K562 (cell line): Measurements from ENCODE around the gene MED20. TPM values are rescaled to one million over a fixed set of nuclear protein-coding genes. Genes with fewer than 3 reads are reported as not detected.

Source experiments
- CEBPG ChIP-seq, 3 experiments: fragments of 200-800 bp in 1 of 3; sonication (Bioruptor generic) in 1 of 3; sonication (generic) in 1 of 3; formaldehyde crosslinking in 1 of 3; IDR thresholded peaks in 2 of 3; conservative IDR thresholded peaks in 1 of 3; 2 replicates each; pipeline versions ENCODE4 v1.6.1 to v1.8.0; 2016 to 2022; ENCODE audit warnings: missing compliant biosample characterization in 2 of 3, missing genetic modification characterization in 2 of 3, mild to moderate bottlenecking in 1 of 3, missing genetic modification reagents in 1 of 3
- ELF2 ChIP-seq: fragments of 250-450 bp; sonication (Bioruptor Pico); IDR thresholded peaks from 2 replicates; pipeline ENCODE4 v1.5.0; 2021; ENCODE audit warnings: mild to moderate bottlenecking
- ETS2 ChIP-seq: IDR thresholded peaks from 2 replicates; pipeline ENCODE4 v1.6.1; 2016; ENCODE audit warnings: borderline replicate concordance, missing genetic modification characterization, mild to moderate bottlenecking, moderate library complexity, missing compliant biosample characterization; ENCODE audit not compliant: poor library complexity, severe bottlenecking
- ETV5 ChIP-seq: sonication (generic); formaldehyde crosslinking; IDR thresholded peaks from 2 replicates; pipeline ENCODE4 v1.4.0; 2020; ENCODE audit warnings: low read depth, mild to moderate bottlenecking, missing genetic modification reagents
- HDAC1 ChIP-seq, 2 experiments: fragments of 450-650 bp; IDR thresholded peaks; 2 replicates each; pipeline ENCODE4 v1.6.1; 2016 to 2017; ENCODE audit warnings: inconsistent platforms in 1 of 2, mild to moderate bottlenecking in 1 of 2, moderate library complexity in 1 of 2
- HDAC6 ChIP-seq: IDR thresholded peaks from 2 replicates; pipeline ENCODE4 v1.6.1; 2012; ENCODE audit warnings: low read depth, mild to moderate bottlenecking, control low read depth, inconsistent platforms, low read length, moderate library complexity
- HNRNPLL ChIP-seq: fragments of 200-400 bp; formaldehyde crosslinking; IDR thresholded peaks from 2 replicates; pipeline ENCODE4 v1.6.1; 2017; ENCODE audit warnings: low read length, low read depth, mild to moderate bottlenecking; ENCODE audit not compliant: poor library complexity, severe bottlenecking
- LARP7 ChIP-seq: fragments of 450-650 bp; IDR thresholded peaks from 2 replicates; pipeline ENCODE4 v1.6.1; 2016
- NBN ChIP-seq: fragments of 450-650 bp; IDR thresholded peaks from 2 replicates; pipeline ENCODE4 v1.6.1; 2016; ENCODE audit warnings: low read depth, mild to moderate bottlenecking
- POLR2B ChIP-seq: fragments of 450-650 bp; IDR thresholded peaks from 2 replicates; pipeline ENCODE4 v1.6.1; 2018; ENCODE audit warnings: low read depth; ENCODE audit not compliant: partially characterized antibody
- RBBP5 ChIP-seq: fragments of 200-600 bp; sonication (generic); IDR thresholded peaks from 2 replicates; pipeline ENCODE4 v1.6.1; 2012; ENCODE audit warnings: borderline replicate concordance, mild to moderate bottlenecking, low read length, control low read depth, inconsistent platforms; ENCODE audit not compliant: insufficient read depth, poor library complexity, severe bottlenecking
- RBM22 ChIP-seq: fragments of 200-400 bp; formaldehyde crosslinking; IDR thresholded peaks from 2 replicates; pipeline ENCODE4 v1.6.1; 2018; ENCODE audit warnings: low read length, low read depth; ENCODE audit not compliant: poor library complexity, severe bottlenecking
- SAFB ChIP-seq: fragments of 200-400 bp; formaldehyde crosslinking; IDR thresholded peaks from 2 replicates; pipeline ENCODE4 v1.6.1; 2017; ENCODE audit warnings: low read depth, low read length, borderline replicate concordance
- SMARCA4 ChIP-seq: fragments of 450-650 bp; IDR thresholded peaks from 2 replicates; pipeline ENCODE4 v1.6.1; 2016
- TEAD4 ChIP-seq, 2 experiments: sonication (generic) in 1 of 2; formaldehyde crosslinking in 1 of 2; IDR thresholded peaks; 2 replicates each; pipeline versions ENCODE4 v1.6.1 to v1.8.0; 2012 to 2022; ENCODE audit warnings: borderline replicate concordance in 1 of 2, inconsistent platforms in 1 of 2, low read length in 1 of 2, mild to moderate bottlenecking in 1 of 2, missing genetic modification reagents in 1 of 2
- YY1 ChIP-seq, 3 experiments: IDR thresholded peaks; 2 replicates each; pipeline ENCODE4 v1.6.1; 2011; ENCODE audit warnings: low read length in 2 of 3, mild to moderate bottlenecking in 2 of 3, moderate library complexity in 2 of 3, borderline replicate concordance in 1 of 3, control low read depth in 1 of 3, low read depth in 1 of 3; ENCODE audit not compliant: insufficient read depth in 3 of 3, insufficient replicate concordance in 2 of 3, control insufficient read depth in 1 of 3, insufficient read length in 1 of 3; ENCODE audit errors: extremely low read depth in 1 of 3
- ZNF584 ChIP-seq: fragments of 200-800 bp; sonication (Bioruptor generic); IDR thresholded peaks from 2 replicates; pipeline ENCODE4 v1.6.1; 2016; ENCODE audit warnings: low read depth, mild to moderate bottlenecking, missing genetic modification characterization, missing compliant biosample characterization
- ZSCAN32 ChIP-seq: fragments of 450-650 bp; formaldehyde crosslinking; IDR thresholded peaks from 2 replicates; pipeline ENCODE4 v1.4.0; 2020; ENCODE audit warnings: mild to moderate bottlenecking, moderate library complexity
- polyA plus RNA-seq, 8 experiments: library from polyadenylated mRNA; depleted of rRNA in 4 of 8; stranded (reverse) in 5 of 8; unstranded in 3 of 8; fragments of >200 nt; fragmentation: Nextera tagmentation in 2 of 8; fragmentation: Illumina TruSeq in 1 of 8; extraction: Ambion mirVana in 2 of 8; extraction: Trizol in 1 of 8; gene quantifications; 2 replicates each; pipeline versions ENCODE4 v1.2.1 to v1.2.3, GENCODE V29; 2011 to 2014; ENCODE audit warnings: inconsistent platforms in 1 of 8, missing spikeins in 1 of 8
- total RNA-seq, 7 experiments: library from RNA; depleted of rRNA in 6 of 7; stranded (reverse); fragments of >200 nt in 6 of 7; fragmentation: Illumina TruSeq in 2 of 7; extraction: Trizol in 2 of 7; gene quantifications; 2 replicates each; pipeline versions ENCODE4 v1.2.1 to v1.2.3, GENCODE V29; 2011 to 2021; ENCODE audit warnings: low replicate concordance in 1 of 7
- TF ChIP-seq, protein P1 (sequence below): sonication (generic); formaldehyde crosslinking; IDR thresholded peaks from 2 replicates; pipeline ENCODE4 v1.8.1; 2022; ENCODE audit warnings: missing genetic modification reagents
- TF ChIP-seq, protein P2 (sequence below): fragments of 450-650 bp; conservative IDR thresholded peaks from 2 replicates; pipeline ENCODE4 v1.6.1; 2016; ENCODE audit warnings: missing genetic modification characterization, low read depth, mild to moderate bottlenecking, control low read depth, missing compliant biosample characterization

MED20 gene
- total and polyA plus RNA-seq, 9 of the 15 experiments (the other 6 are each of a cell fraction or from before 2014, with no cell fraction given) = 27.3 to 80.9 (median 46.0) TPM

DNA sequence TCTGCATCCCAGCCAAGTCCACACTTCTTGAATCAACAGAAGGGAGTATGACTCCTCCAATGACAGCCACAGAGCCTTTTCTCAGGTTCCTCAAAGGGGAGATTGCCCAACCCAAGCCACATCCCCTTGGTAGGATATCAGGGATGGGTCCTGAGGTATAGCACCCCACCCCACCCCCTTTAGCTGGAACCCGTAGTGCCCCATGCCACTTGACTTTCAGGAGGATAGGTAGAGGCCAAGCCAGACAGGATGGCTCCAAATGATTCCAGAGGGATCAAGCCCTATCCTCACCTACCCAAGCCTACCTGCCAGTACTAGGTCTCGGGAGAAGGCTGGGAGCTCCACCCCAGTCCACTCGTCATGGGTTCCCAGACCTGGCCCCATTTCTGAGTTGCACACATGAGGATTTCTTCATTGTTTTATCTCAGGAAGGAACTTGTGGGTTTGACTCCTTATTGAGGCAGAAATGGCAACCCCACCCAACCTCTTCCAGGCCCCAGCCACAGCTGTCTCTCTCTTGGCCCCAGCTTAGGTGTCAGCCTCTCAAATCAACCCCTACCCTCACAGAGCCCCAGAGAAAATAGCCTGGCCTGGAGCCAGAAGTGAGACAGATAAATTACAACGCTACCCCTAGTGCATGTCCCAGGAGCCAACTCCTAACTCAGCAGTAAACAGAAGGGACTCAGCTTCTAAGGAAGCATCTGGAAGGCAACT, 17.1 kb upstream of the MED20 start (continued):
- peak in 1 of 3 experiments; percentile 7 for TF ChIP-seq YY1 (IDR thresholded peaks at IDR 0.05; ENCODE audit: borderline replicate concordance in 1 of 3, control insufficient read depth in 1 of 3, extremely low read depth in 1 of 3, insufficient read depth in 3 of 3, insufficient read length in 1 of 3, insufficient replicate concordance in 2 of 3, low read depth in 1 of 3, low read length in 2 of 3)
- peak; percentile 18; the same call in 1 of the 2 replicates for TF ChIP-seq TEAD4 (IDR thresholded peaks at IDR 0.05; ENCODE audit: low read length)
- no peak for TF ChIP-seq TEAD4 (CRISPR knock-in tag; IDR thresholded peaks at IDR 0.05; ENCODE audit: borderline replicate concordance)
- TF ChIP-seq CEBPG (CRISPR knock-in tag; IDR thresholded peaks at IDR 0.05) = peak; percentile 53; the same call in 1 of the 2 replicates
- peak; percentile 37 to 82; a peak in 3 of 4 replicates for TF ChIP-seq CEBPG (tag; conservative IDR thresholded peaks at IDR 0.05 in 1 of 2, IDR thresholded peaks at IDR 0.05 in 1 of 2)
- TF ChIP-seq HDAC1 (IDR thresholded peaks at IDR 0.05) = 0 out of 4 replicates have a peak, but pooled peaks of 1 of the 2 experiments have one; percentile 22
- TF ChIP-seq RBM22 = no peak
- no peak for TF ChIP-seq SMARCA4
- no peak for TF ChIP-seq LARP7
- no peak for TF ChIP-seq ETS2
- no peak for TF ChIP-seq ZNF584 (CRISPR knock-in tag)
- TF ChIP-seq, protein P1, sequence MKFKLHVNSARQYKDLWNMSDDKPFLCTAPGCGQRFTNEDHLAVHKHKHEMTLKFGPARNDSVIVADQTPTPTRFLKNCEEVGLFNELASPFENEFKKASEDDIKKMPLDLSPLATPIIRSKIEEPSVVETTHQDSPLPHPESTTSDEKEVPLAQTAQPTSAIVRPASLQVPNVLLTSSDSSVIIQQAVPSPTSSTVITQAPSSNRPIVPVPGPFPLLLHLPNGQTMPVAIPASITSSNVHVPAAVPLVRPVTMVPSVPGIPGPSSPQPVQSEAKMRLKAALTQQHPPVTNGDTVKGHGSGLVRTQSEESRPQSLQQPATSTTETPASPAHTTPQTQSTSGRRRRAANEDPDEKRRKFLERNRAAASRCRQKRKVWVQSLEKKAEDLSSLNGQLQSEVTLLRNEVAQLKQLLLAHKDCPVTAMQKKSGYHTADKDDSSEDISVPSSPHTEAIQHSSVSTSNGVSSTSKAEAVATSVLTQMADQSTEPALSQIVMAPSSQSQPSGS (CRISPR knock-in tag) = no peak
- no peak for TF ChIP-seq HDAC6
- TF ChIP-seq, protein P2, sequence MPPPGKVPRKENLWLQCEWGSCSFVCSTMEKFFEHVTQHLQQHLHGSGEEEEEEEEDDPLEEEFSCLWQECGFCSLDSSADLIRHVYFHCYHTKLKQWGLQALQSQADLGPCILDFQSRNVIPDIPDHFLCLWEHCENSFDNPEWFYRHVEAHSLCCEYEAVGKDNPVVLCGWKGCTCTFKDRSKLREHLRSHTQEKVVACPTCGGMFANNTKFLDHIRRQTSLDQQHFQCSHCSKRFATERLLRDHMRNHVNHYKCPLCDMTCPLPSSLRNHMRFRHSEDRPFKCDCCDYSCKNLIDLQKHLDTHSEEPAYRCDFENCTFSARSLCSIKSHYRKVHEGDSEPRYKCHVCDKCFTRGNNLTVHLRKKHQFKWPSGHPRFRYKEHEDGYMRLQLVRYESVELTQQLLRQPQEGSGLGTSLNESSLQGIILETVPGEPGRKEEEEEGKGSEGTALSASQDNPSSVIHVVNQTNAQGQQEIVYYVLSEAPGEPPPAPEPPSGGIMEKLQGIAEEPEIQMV (tag) = no peak
- no peak for TF ChIP-seq HNRNPLL
- no peak for TF ChIP-seq ZSCAN32 (CRISPR knock-in tag)
- TF ChIP-seq RBBP5 = peak; percentile 30
- TF ChIP-seq NBN = no peak
- no peak for TF ChIP-seq SAFB
- TF ChIP-seq POLR2B = no peak
- 0 out of 2 replicates have a peak, but pooled peaks have one; percentile 33 for TF ChIP-seq ELF2
- peak; percentile 42; the same call in 1 of the 2 replicates for TF ChIP-seq ETV5 (CRISPR knock-in tag)
